Glutamatergic neuron (in vitro differentiated cells): ENCODE measurements around the gene MAST4. TPM values are rescaled to one million over a fixed set of nuclear protein-coding genes. Genes with fewer than 3 reads are reported as not detected.
A peak's percentile ranks its signal among the peaks of the same experiment; 100 is the strongest.

Source experiments
- DNase-seq: peaks from one replicate; pipeline ENCODE4 v3.0.0; 2022
- H3K27ac Mint-ChIP-seq: one replicate; pipeline ENCODE4 v1.8.0; 2020; ENCODE audit warnings: mild to moderate bottlenecking, mixed read lengths, inconsistent platforms; ENCODE audit not compliant: unreplicated experiment
- H3K27me3 Mint-ChIP-seq: one replicate; pipeline ENCODE4 v1.8.0; 2020; ENCODE audit warnings: mild to moderate bottlenecking, moderate library complexity, mixed read lengths, inconsistent platforms; ENCODE audit not compliant: unreplicated experiment
- H3K36me3 Mint-ChIP-seq: one replicate; pipeline ENCODE4 v1.8.0; 2020; ENCODE audit warnings: mild to moderate bottlenecking, mixed read lengths, inconsistent platforms; ENCODE audit not compliant: unreplicated experiment
- H3K4me1 Mint-ChIP-seq: one replicate; pipeline ENCODE4 v1.8.0; 2020; ENCODE audit warnings: mild to moderate bottlenecking, low read depth, mixed read lengths, inconsistent platforms; ENCODE audit not compliant: unreplicated experiment
- H3K4me3 Mint-ChIP-seq: one replicate; pipeline ENCODE4 v1.8.0; 2020; ENCODE audit warnings: mild to moderate bottlenecking, mixed read lengths, inconsistent platforms; ENCODE audit not compliant: unreplicated experiment
- H3K9me3 Mint-ChIP-seq: one replicate; pipeline ENCODE4 v1.8.0; 2020; ENCODE audit warnings: mild to moderate bottlenecking, moderate library complexity, mixed read lengths, inconsistent platforms; ENCODE audit not compliant: unreplicated experiment
- total RNA-seq: library from RNA; stranded (reverse); fragmentation: NEBNext Ultra II Directional; extraction: Animal tissue kit (Norgen Biotek cat#: 25700); gene quantifications from one replicate; pipeline ENCODE4 v1.2.1, GENCODE V29; 2021; ENCODE audit not compliant: unreplicated experiment
- TF ChIP-seq, protein P1 (sequence below): fragments of 200-600 bp; sonication (generic); IDR thresholded peaks from one replicate; pipeline ENCODE4 v1.5.0; 2021; ENCODE audit not compliant: partially characterized antibody, unreplicated experiment

Gene MAST4
- total RNA-seq, 1 donor from 2014 or later, result 11.5 TPM

DNA sequence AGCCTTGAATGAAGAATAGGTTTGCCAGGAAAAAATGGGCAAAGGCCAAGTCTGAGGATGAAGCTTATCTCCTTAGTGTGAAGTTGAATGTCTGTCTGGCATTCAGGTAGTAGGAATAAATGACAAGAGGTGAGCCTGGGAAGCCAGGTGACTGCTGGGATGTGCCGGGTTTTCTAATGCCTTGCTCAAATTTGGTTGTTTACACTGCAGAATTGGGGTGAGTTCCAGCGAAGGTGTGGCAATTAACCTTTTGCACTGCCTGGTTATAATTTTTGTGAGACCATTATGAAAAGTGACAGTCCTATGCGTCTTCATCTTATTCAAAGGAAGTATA lies 73.6 kb downstream of the MAST4 start:
- Mint-ChIP-seq H3K9me3 (no peaks in the 10 kb centered on the region), H3K4me3 (no peak overlapping the region), H3K27ac (no peak overlapping the region), H3K4me1 (peaks cover 3% of the 10 kb centered on the region), H3K27me3 (no peaks in the 10 kb centered on the region), H3K36me3 (no peaks in the 10 kb centered on the region)
- TF ChIP-seq, protein P1, sequence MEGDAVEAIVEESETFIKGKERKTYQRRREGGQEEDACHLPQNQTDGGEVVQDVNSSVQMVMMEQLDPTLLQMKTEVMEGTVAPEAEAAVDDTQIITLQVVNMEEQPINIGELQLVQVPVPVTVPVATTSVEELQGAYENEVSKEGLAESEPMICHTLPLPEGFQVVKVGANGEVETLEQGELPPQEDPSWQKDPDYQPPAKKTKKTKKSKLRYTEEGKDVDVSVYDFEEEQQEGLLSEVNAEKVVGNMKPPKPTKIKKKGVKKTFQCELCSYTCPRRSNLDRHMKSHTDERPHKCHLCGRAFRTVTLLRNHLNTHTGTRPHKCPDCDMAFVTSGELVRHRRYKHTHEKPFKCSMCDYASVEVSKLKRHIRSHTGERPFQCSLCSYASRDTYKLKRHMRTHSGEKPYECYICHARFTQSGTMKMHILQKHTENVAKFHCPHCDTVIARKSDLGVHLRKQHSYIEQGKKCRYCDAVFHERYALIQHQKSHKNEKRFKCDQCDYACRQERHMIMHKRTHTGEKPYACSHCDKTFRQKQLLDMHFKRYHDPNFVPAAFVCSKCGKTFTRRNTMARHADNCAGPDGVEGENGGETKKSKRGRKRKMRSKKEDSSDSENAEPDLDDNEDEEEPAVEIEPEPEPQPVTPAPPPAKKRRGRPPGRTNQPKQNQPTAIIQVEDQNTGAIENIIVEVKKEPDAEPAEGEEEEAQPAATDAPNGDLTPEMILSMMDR, result no peak
- DNase-seq, result no peak

GRCh38 chr5:66671305-66671704 lies 75.1 kb downstream of the MAST4 start:
- Mint-ChIP-seq H3K36me3 (no peaks in the 10 kb centered on the region), H3K27ac (no peak overlapping the region), H3K9me3 (no peaks in the 10 kb centered on the region), H3K27me3 (no peaks in the 10 kb centered on the region), H3K4me3 (no peak overlapping the region), H3K4me1 (peaks cover 13% of the 10 kb centered on the region)
- TF ChIP-seq, protein P1, result no peak
- DNase-seq, result no peak

- TF ChIP-seq, protein P1, result no peak
- Mint-ChIP-seq H3K27ac (no peak overlapping the region), H3K36me3 (no peaks in the 10 kb centered on the region), H3K4me1 (peaks cover 12% of the 10 kb centered on the region), H3K4me3 (no peak overlapping the region), H3K9me3 (no peaks in the 10 kb centered on the region), H3K27me3 (no peaks in the 10 kb centered on the region)
- DNase-seq, result no peak
Observed at GRCh38 chr5:66674802-66675201, 78.6 kb downstream of the MAST4 start.

GRCh38 chr5:66675406-66675805 lies 79.2 kb downstream of the MAST4 start:
- TF ChIP-seq, protein P1, result no peak
- peak overlapping the region; percentile 50 for H3K4me3 Mint-ChIP-seq
- H3K36me3 Mint-ChIP-seq, result no peaks in the 10 kb centered on the region
- H3K27ac Mint-ChIP-seq, result no peak overlapping the region
- no peaks in the 10 kb centered on the region for H3K9me3 Mint-ChIP-seq
- H3K4me1 Mint-ChIP-seq, result peaks cover 17% of the 10 kb centered on the region
- H3K27me3 Mint-ChIP-seq, result no peaks in the 10 kb centered on the region
- DNase-seq, result no peak

GRCh38 chr5:66680221-66680620 lies 84.0 kb downstream of the MAST4 start:
- TF ChIP-seq, protein P1, result no peak
- peaks cover 30% of the 10 kb centered on the region for H3K4me1 Mint-ChIP-seq
- H3K36me3 Mint-ChIP-seq, result no peaks in the 10 kb centered on the region
- H3K27me3 Mint-ChIP-seq, result no peaks in the 10 kb centered on the region
- peak overlapping the region; percentile 59 for H3K27ac Mint-ChIP-seq
- no peak for DNase-seq
- no peaks in the 10 kb centered on the region for H3K9me3 Mint-ChIP-seq
- no peak overlapping the region for H3K4me3 Mint-ChIP-seq
